AG04449 (cell line): ENCODE measurements around the gene ZDHHC15.
A peak's percentile ranks its signal among the peaks of the same experiment; 100 is the strongest.
"Not testable (repeated sequence)": the region's sequence is repeated elsewhere in the genome, so short reads cannot be mapped to it uniquely, and the experiment has no call there.

ENCODE experiments used
- CTCF ChIA-PET: fragments of 350-600 bp; formaldehyde crosslinking; extraction: SDS; loops from one replicate; lab custom pipeline; 2021; ENCODE audit warnings: antibody characterized with exemption; lab: Yijun Ruan, JAX
- POLR2A ChIA-PET: fragments of 400-600, 350-600 bp; formaldehyde crosslinking; extraction: SDS; loops from one replicate; lab custom pipeline; 2020; ENCODE audit warnings: antibody characterized with exemption, inconsistent platforms; lab: Yijun Ruan, JAX
- DNase-seq: peaks from one replicate; pipeline ENCODE4 v3.0.0-alpha.2; 2010; ENCODE audit warnings: low read depth, low spot score
- H3K4me3 ChIP-seq: 2 replicates; pipeline ENCODE4 v1.5.1; 2011; ENCODE audit warnings: low read depth, mild to moderate bottlenecking, control low read depth, low read length
- TF ChIP-seq, protein P1 (sequence below): IDR thresholded peaks from one replicate; pipeline ENCODE4 v1.5.1; 2011; ENCODE audit warnings: mild to moderate bottlenecking, moderate library complexity, low read length, control low read depth, inconsistent platforms; ENCODE audit not compliant: insufficient read depth; ENCODE audit errors: missing control alignments

Gene ZDHHC15

DNA sequence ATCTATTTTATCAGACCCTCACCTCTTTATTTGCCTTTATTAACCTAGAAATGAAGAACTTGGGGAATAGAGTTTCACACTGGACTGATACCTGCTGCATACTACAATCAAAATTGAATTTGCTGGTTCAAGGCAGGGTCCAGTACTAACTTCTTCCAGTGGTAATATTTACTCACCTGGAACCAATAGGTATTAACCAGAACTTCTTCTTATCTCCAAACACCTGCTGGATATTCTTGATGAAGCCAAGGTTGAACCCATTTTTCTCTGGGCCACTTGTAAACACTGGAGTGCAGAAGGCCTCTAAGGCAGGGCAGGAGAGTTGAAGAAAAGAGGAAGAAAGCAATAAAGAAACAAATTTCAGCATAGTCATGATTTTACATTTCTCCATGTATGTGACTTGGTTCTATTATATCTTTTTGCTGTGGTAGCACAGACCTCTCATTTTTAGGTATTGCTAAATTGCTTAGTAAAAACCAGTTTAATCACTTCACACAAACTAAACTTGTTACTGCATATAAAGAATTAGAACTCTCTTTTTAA is 101.1 kb downstream of the ZDHHC15 start:
- CTCF ChIA-PET = no interaction called here
- POLR2A ChIA-PET = no interaction called here

DNA sequence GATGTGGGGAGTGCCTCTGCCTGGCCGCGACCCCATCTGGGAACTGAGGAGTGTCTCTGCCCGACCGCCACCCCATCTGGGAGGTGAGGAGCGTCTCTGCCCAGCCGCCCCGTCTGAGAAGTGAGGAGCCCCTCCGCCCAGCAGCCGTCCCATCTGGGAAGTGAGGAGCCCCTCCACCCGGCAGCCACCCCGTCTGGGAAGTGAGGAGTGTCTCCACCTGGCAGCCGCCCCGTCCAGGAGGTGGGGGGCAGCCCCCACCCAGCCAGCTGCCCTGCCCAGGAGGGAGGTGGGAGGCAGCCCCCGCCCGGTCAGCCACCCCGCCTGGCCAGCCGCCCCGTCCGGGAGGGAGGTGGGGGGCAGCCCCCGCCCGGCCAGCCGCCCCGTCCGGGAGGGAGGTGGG is 115.7 kb downstream of the ZDHHC15 start:
- H3K4me3 ChIP-seq, POLR2A ChIA-PET, DNase-seq, CTCF ChIA-PET: not testable (repeated sequence)

More for the DNA sequence above, 101.1 kb downstream of the ZDHHC15 start:
- no peak overlapping the region for H3K4me3 ChIP-seq
- DNase-seq = no peak
- TF ChIP-seq, protein P1, sequence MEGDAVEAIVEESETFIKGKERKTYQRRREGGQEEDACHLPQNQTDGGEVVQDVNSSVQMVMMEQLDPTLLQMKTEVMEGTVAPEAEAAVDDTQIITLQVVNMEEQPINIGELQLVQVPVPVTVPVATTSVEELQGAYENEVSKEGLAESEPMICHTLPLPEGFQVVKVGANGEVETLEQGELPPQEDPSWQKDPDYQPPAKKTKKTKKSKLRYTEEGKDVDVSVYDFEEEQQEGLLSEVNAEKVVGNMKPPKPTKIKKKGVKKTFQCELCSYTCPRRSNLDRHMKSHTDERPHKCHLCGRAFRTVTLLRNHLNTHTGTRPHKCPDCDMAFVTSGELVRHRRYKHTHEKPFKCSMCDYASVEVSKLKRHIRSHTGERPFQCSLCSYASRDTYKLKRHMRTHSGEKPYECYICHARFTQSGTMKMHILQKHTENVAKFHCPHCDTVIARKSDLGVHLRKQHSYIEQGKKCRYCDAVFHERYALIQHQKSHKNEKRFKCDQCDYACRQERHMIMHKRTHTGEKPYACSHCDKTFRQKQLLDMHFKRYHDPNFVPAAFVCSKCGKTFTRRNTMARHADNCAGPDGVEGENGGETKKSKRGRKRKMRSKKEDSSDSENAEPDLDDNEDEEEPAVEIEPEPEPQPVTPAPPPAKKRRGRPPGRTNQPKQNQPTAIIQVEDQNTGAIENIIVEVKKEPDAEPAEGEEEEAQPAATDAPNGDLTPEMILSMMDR = no peak

DNA sequence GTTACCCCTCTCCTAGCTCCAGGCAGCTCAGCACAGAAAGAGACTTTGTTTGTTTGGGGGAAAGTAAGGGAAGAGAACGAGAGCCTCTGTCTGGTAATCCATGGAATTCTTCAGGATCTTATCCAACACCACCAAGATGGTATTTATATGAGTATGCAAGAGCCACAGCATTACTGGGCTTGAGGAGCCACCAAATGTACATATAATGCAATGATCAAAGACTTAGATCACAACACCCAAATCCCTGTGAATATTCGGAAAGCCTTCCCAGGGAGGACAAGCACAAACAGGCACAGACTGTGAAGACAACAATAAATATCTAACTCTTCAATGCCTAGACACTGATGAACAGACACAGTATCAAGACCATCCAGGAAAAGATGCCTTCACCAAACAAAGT is 132.4 kb downstream of the ZDHHC15 start:
- CTCF ChIA-PET = no interaction called here
- no peak overlapping the region for H3K4me3 ChIP-seq
- TF ChIP-seq, protein P1 = no peak
- no peak for DNase-seq
- POLR2A ChIA-PET = no interaction called here

DNA sequence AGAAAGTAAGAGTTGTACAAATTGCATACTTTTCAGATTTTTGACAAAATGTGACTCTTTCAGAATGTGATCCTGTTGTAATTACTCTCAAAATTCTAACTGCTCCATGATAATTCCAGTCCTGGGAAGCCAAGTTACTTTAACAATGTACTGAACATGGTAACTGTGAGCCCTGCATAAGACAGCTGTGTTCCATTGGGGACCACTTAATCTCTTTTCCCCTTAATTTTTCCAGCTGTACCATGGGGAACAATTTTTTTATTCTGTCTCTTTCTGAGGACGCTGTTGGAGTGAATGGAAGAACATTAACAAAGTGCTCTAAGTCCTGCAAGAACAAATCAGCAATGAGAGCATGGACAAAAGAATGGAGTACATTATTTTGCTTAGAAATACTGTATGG is 153.1 kb downstream of the ZDHHC15 start:
- CTCF ChIA-PET = no interaction called here
- no peak overlapping the region for H3K4me3 ChIP-seq
- TF ChIP-seq, protein P1 = no peak
- POLR2A ChIA-PET = no interaction called here
- DNase-seq = no peak

DNA sequence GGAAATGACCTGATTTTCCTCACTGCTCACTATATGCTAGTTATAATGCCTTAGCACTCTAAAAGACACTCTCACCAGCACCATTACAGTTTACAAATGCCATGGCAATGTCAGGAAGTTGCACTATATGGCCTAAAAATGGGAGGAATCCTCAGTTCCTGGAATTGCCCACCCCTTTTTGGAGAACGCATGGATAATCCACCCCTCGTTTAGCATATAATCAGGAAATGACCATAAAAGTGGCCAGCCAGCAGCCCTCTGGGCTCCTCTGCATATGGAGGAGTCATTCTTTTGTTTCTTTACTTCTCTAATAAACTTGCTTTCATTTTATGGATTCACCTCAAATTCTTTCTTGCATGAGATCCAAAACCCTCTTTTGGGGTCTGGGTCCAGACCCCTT is 156.0 kb downstream of the ZDHHC15 start:
- no peak overlapping the region for H3K4me3 ChIP-seq
- TF ChIP-seq, protein P1 = no peak
- ChIA-PET POLR2A (no interaction called here), CTCF (no interaction called here)
- DNase-seq = no peak

DNA sequence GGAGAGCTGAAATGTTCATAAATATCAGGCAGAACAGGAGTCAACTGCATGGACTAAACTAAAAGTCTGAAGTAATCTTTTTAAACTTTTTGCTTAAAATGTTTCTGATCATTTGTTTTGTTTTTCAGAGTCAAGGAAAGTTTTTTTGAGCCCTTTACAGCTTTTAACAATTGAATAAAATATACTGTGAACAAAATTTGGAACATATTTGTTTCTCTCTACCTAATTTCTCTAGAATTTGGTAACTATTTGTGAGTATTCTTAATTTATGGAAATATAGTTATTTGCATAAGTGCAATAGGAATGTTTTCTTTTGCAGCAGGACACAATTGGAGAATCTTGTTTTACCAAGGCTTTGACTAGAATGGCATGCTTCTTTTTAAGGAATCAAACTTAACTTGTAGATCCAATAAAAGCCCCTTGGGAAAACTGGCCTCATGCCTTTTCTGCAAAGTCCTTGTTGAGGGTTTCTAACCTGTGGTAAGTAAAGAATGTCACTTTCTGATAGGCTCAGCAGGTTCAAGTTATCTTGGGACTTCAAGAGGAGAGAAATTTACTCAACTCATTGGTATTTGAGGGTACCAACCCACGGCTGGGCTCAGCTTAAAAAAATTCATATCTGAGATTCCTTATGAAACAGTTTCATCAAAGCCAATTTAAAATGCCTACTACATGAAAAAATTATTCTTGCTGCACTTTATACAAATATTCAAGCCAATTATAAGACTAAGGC is 157.4 kb downstream of the ZDHHC15 start:
- CTCF ChIA-PET = no interaction called here
- H3K4me3 ChIP-seq = no peak overlapping the region
- TF ChIP-seq, protein P1 = no peak
- POLR2A ChIA-PET = no interaction called here
- peak; percentile 3 for DNase-seq

DNA sequence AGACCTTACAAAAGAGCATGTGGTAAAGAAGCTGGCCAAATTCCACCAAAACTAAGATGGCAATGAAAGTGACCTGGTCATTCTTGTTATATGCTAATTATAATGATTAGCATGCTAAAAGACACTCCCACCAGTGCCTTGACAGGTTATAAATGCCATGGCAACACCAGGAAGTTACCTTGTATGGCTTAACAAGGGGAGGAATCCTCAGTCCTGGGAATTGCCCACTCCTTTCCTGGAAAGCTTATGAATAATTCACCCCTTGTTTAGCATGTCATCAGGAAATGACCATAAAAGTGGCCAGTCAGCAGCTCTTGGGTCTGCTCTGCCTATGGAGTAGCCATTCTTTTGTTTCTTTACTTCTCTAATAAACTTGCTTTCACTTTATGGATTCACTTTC is 161.0 kb downstream of the ZDHHC15 start:
- CTCF ChIA-PET = no interaction called here

DNA sequence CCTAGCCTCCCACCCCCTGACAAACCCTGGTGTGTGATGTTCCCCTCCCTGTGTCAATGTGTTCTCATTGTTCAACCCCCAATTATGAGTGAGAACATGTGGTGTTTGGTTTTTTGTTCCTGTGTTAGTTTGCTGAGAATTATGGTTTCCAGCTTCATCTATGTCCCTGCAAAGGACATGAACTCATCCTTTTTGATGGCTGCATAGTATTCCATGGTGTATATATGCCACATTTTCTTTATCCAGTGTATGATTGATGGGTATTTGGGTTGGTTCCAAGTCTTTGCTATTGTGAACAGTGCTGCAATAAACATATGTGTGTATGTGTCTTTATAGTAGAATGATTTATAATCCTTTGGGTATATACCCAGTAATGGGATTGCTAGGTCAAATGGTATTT is 174.2 kb downstream of the ZDHHC15 start:
- CTCF ChIA-PET, H3K4me3 ChIP-seq, DNase-seq, POLR2A ChIA-PET: not testable (repeated sequence)

More for the DNA sequence above, 161.0 kb downstream of the ZDHHC15 start:
- no peak for DNase-seq
- POLR2A ChIA-PET = no interaction called here
- no peak overlapping the region for H3K4me3 ChIP-seq
- TF ChIP-seq, protein P1 = no peak
